SK-N-SH (cell line): ENCODE results near the gene RNASE8. TPM values are rescaled to one million over a fixed set of nuclear protein-coding genes. Genes with fewer than 3 reads are reported as not detected.

Experiments
- CTCF ChIA-PET: fragments of 300-600, 350-600 bp; formaldehyde crosslinking; extraction: SDS; loops from one replicate; lab custom pipeline; 2021; lab: Yijun Ruan, JAX
- POLR2A ChIA-PET: fragments of 350-600 bp; sonication (Branson Sonifier 250); formaldehyde crosslinking; extraction: SDS; loops from one replicate; lab custom pipeline; 2020; ENCODE audit warnings: antibody characterized with exemption, inconsistent platforms; lab: Yijun Ruan, JAX
- DNase-seq: peaks from one replicate; pipeline ENCODE4 v3.0.0; 2012
- H2AFZ ChIP-seq: fragments of 200-600 bp; sonication (generic); 2 replicates; pipeline ENCODE4 v1.8.1; 2016; ENCODE audit warnings: antibody characterized with exemption, mild to moderate bottlenecking, low read depth
- H3F3A ChIP-seq: fragments of 200-600 bp; sonication (generic); replicated peaks from 2 replicates; pipeline ENCODE3; 2016; ENCODE audit warnings: antibody characterized with exemption, mild to moderate bottlenecking; ENCODE audit not compliant: insufficient read depth
- H3K27ac ChIP-seq, 2 experiments: fragments of 200-500 bp in 1 of 2; fragments of 200-600 bp in 1 of 2; sonication (Bioruptor generic) in 1 of 2; sonication (generic), shearing (Covaris generic) in 1 of 2; 2 replicates each; pipeline versions ENCODE4 v1.5.1 to v1.6.1; 2014 to 2016; ENCODE audit warnings: low read depth in 2 of 2, inconsistent platforms in 1 of 2, low read length in 1 of 2, mild to moderate bottlenecking in 1 of 2, mixed read lengths in 1 of 2
- H3K27me3 ChIP-seq: fragments of 200-600 bp; sonication (generic), shearing (Covaris generic); 2 replicates; pipeline ENCODE4 v1.6.1; 2016; ENCODE audit warnings: mixed run types; ENCODE audit not compliant: insufficient read depth
- H3K36me3 ChIP-seq, 2 experiments: fragments of 200-500 bp in 1 of 2; fragments of 200-600 bp in 1 of 2; sonication (Bioruptor generic) in 1 of 2; sonication (generic) in 1 of 2; replicated peaks in 1 of 2; 2 replicates each; pipeline versions ENCODE3 to v1.5.1; 2014 to 2016; ENCODE audit warnings: low read length in 1 of 2, mild to moderate bottlenecking in 1 of 2; ENCODE audit not compliant: insufficient read depth in 2 of 2, control insufficient read depth in 1 of 2
- H3K4me1 ChIP-seq, 2 experiments: fragments of 200-500 bp in 1 of 2; fragments of 200-600 bp in 1 of 2; sonication (Bioruptor generic) in 1 of 2; sonication (generic), shearing (Covaris generic) in 1 of 2; 2 replicates each; pipeline versions ENCODE4 v1.5.1 to v1.6.1; 2014 to 2016; ENCODE audit warnings: low read depth in 1 of 2, low read length in 1 of 2, mixed run types in 1 of 2; ENCODE audit not compliant: insufficient read depth in 2 of 2, control insufficient read depth in 1 of 2
- H3K4me2 ChIP-seq: fragments of 200-600 bp; sonication (generic), shearing (Covaris generic); 2 replicates; pipeline ENCODE4 v1.6.1; 2017; ENCODE audit warnings: mixed run types
- H3K4me3 ChIP-seq, 2 experiments: fragments of 200-500 bp in 1 of 2; fragments of 200-600 bp in 1 of 2; sonication (Bioruptor generic) in 1 of 2; sonication (generic), shearing (Covaris generic) in 1 of 2; 2 replicates each; pipeline versions ENCODE4 v1.5.1 to v1.8.1; 2014 to 2016; ENCODE audit warnings: low read depth in 2 of 2, inconsistent platforms in 1 of 2, low read length in 1 of 2, mild to moderate bottlenecking in 1 of 2, mixed read lengths in 1 of 2, moderate library complexity in 1 of 2
- H3K79me2 ChIP-seq: fragments of 200-600 bp; sonication (generic); 2 replicates; pipeline ENCODE4 v1.8.1; 2017; ENCODE audit warnings: mild to moderate bottlenecking; ENCODE audit not compliant: insufficient read depth
- H3K9ac ChIP-seq: fragments of 200-600 bp; sonication (generic); 2 replicates; pipeline ENCODE4 v1.6.1; 2017; ENCODE audit warnings: mixed run types
- H3K9me2 ChIP-seq: fragments of 200-600 bp; sonication (generic); 2 replicates; pipeline ENCODE4 v1.6.1; 2017; ENCODE audit warnings: mixed run types
- H3K9me3 ChIP-seq: fragments of 200-600 bp; sonication (generic); 2 replicates; pipeline ENCODE4 v1.6.1; 2017; ENCODE audit warnings: mixed run types, mild to moderate bottlenecking, moderate library complexity
- H4K20me1 ChIP-seq: fragments of 200-600 bp; sonication (generic); 2 replicates; pipeline ENCODE4 v1.6.1; 2017; ENCODE audit warnings: mild to moderate bottlenecking, mixed run types; ENCODE audit not compliant: insufficient read depth
- CHD2 ChIP-seq: fragments of 150-350 bp; IDR thresholded peaks from 2 replicates; pipeline ENCODE4 v1.6.1; 2018; ENCODE audit warnings: low read length; ENCODE audit not compliant: partially characterized antibody
- CTCF ChIP-seq: fragments of 200-600 bp; sonication (generic); IDR thresholded peaks from 2 replicates; pipeline ENCODE4 v1.6.1; 2017; ENCODE audit warnings: antibody characterized with exemption, mild to moderate bottlenecking, moderate library complexity
- EZH2phosphoT487 ChIP-seq: fragments of 200-600 bp; sonication (generic); IDR thresholded peaks from 2 replicates; pipeline ENCODE4 v1.6.1; 2017; ENCODE audit warnings: low read depth, mixed run types, mild to moderate bottlenecking, antibody characterized with exemption, moderate library complexity, borderline replicate concordance
- FOXJ3 ChIP-seq: sonication (generic); formaldehyde crosslinking; IDR thresholded peaks from 2 replicates; pipeline ENCODE4 v1.5.1; 2020; ENCODE audit warnings: mild to moderate bottlenecking, missing genetic modification reagents
- GABPA ChIP-seq: IDR thresholded peaks from 2 replicates; pipeline ENCODE4 v1.4.0; 2012; ENCODE audit warnings: low read depth, mild to moderate bottlenecking
- JUND ChIP-seq: IDR thresholded peaks from 2 replicates; pipeline ENCODE4 v1.4.0; 2012
- MEF2A ChIP-seq: IDR thresholded peaks from 2 replicates; pipeline ENCODE4 v1.4.0; 2012; ENCODE audit warnings: low read depth, borderline replicate concordance
- MXI1 ChIP-seq: IDR thresholded peaks from 2 replicates; pipeline ENCODE4 v1.6.1; 2012; ENCODE audit warnings: mild to moderate bottlenecking, low read depth, low read length, improper control_type of control experiment
- REST ChIP-seq: IDR thresholded peaks from 2 replicates; pipeline ENCODE4 v1.6.1; 2012; ENCODE audit warnings: mild to moderate bottlenecking, low read depth, low read length, moderate library complexity
- RFX5 ChIP-seq: IDR thresholded peaks from 2 replicates; pipeline ENCODE4 v1.6.1; 2012; ENCODE audit warnings: mild to moderate bottlenecking, improper control_type of control experiment, low read length
- RXRA ChIP-seq: IDR thresholded peaks from 2 replicates; pipeline ENCODE4 v1.4.0; 2012; ENCODE audit warnings: low read depth, mild to moderate bottlenecking, borderline replicate concordance
- SIN3A ChIP-seq: IDR thresholded peaks from 2 replicates; pipeline ENCODE4 v1.6.1; 2012; ENCODE audit warnings: low read depth, mild to moderate bottlenecking, low read length, moderate library complexity, borderline replicate concordance
- TAF1 ChIP-seq: IDR thresholded peaks from 2 replicates; pipeline ENCODE4 v1.6.1; 2012; ENCODE audit warnings: low read depth, mild to moderate bottlenecking, low read length, moderate library complexity, borderline replicate concordance
- TCF12 ChIP-seq: IDR thresholded peaks from 2 replicates; pipeline ENCODE4 v1.4.0; 2012
- USF1 ChIP-seq: IDR thresholded peaks from 2 replicates; pipeline ENCODE4 v1.4.0; 2012; ENCODE audit warnings: low read depth, borderline replicate concordance
- ZBTB33 ChIP-seq: IDR thresholded peaks from 2 replicates; pipeline ENCODE4 v1.4.0; 2012; ENCODE audit warnings: low read depth, borderline replicate concordance
- whole genome bisulfite sequencing: methylation state at CpG from one replicate; pipeline ENCODE4 v1.1.6; 2017; ENCODE audit warnings: low lambda C conversion rate; 5-methylcytosine and 5-hydroxymethylcytosine counted together
- polyA plus RNA-seq, 3 experiments: library from polyadenylated mRNA; depleted of rRNA; stranded (reverse); fragments of >200 nt; gene quantifications; 2 replicates each; pipeline ENCODE4 v1.2.3, GENCODE V29; 2012

RNASE8 gene
- polyA plus RNA-seq, 1 of the 3 experiments (the other 2 are of a cell fraction) = not detected

- no peaks in the 10 kb centered on the region for H3F3A ChIP-seq
- no peak overlapping the region for H3K4me2 ChIP-seq
- ChIA-PET POLR2A (no interaction called here), CTCF (interaction anchor here (1.0 to 7.5 kb wide), 5 partner anchors 19 to 71 kb away, joined by 3 to 73 read pairs (median 5); no protein-coding TSS in a partner anchor)
- H3K4me3 ChIP-seq = no peak overlapping the region
- no peaks in the 10 kb centered on the region for H3K36me3 ChIP-seq
- H3K79me2 ChIP-seq = no peaks in the 10 kb centered on the region
- no peaks in the 10 kb centered on the region for H3K4me1 ChIP-seq
- no peaks in the 10 kb centered on the region for H4K20me1 ChIP-seq
- peaks cover 42% of the 10 kb centered on the region; the same call in 1 of the 2 replicates for H3K27me3 ChIP-seq
- no peak overlapping the region for H3K27ac ChIP-seq
- H3K9me2 ChIP-seq = no peaks in the 10 kb centered on the region
- H2AFZ ChIP-seq = no peak overlapping the region
- DNase-seq = no peak
- TF ChIP-seq USF1 = no peak
- no peak for TF ChIP-seq SIN3A
- TF ChIP-seq CTCF = no peak
- TF ChIP-seq REST = no peak
- no peak for TF ChIP-seq CHD2
- no peak for TF ChIP-seq TCF12
- no peak for TF ChIP-seq MEF2A
- no peak for TF ChIP-seq FOXJ3 (CRISPR knock-in tag)
- TF ChIP-seq RFX5 = no peak
- no peak for TF ChIP-seq ZBTB33
- no peak for TF ChIP-seq GABPA
- no peak for TF ChIP-seq JUND
- TF ChIP-seq MXI1 = no peak
- no peak for TF ChIP-seq RXRA
- TF ChIP-seq EZH2phosphoT487 = no peak
- no peak for TF ChIP-seq TAF1
- no peak overlapping the region for H3K9ac ChIP-seq
- no peaks in the 10 kb centered on the region for H3K9me3 ChIP-seq
- WGBS = 56% methylated on average over 4 of the region's 4 CpGs
Measured at GRCh38 chr14:21033133-21033698, 24.4 kb upstream of the RNASE8 start.
